ENCODE measurements around the gene ANKRD36C.

GRCh38 chr2:95836151-95836550 is 155.5 kb downstream of the ANKRD36C start:
- TF ChIP-seq CTCF (IDR thresholded peaks at IDR 0.05) = no peak
- no peak for TF ChIP-seq POLR2A (IDR thresholded peaks at IDR 0.05)
- TF ChIP-seq EP300 (IDR thresholded peaks at IDR 0.05) = no peak
